ENCODE results near the gene MCM3AP. TPM values are rescaled to one million over a fixed set of nuclear protein-coding genes. Genes with fewer than 3 reads are reported as not detected.

Gene MCM3AP
- total and polyA plus RNA-seq, 9 of the 15 experiments (the other 6 are each of a cell fraction or from before 2014, with no cell fraction given) = 6.5 to 179 (median 69.6) TPM

DNA sequence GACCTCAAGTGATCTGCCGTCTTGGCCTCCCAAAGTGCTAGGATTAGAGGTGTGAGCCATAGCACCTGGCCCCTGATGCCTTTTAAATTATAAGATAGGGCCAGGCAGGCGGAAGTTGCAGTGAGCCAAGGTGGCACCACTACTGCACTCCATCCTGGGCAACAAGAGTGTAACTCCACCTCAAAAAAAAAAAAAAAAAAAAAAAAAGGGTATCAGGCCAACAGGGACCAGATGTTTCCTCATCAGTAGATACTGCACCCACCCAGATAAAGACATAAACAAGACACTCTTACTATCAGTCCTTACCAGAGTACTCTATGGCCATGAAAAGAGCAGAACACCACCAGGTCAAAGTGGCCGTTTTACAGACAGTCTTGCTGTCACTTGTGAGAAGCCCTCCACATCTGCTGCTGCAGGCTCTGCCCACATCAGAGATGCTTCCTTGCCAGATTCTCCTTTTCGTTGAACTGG, 35.0 kb upstream of the MCM3AP start (continued):
- TF ChIP-seq, protein P1, sequence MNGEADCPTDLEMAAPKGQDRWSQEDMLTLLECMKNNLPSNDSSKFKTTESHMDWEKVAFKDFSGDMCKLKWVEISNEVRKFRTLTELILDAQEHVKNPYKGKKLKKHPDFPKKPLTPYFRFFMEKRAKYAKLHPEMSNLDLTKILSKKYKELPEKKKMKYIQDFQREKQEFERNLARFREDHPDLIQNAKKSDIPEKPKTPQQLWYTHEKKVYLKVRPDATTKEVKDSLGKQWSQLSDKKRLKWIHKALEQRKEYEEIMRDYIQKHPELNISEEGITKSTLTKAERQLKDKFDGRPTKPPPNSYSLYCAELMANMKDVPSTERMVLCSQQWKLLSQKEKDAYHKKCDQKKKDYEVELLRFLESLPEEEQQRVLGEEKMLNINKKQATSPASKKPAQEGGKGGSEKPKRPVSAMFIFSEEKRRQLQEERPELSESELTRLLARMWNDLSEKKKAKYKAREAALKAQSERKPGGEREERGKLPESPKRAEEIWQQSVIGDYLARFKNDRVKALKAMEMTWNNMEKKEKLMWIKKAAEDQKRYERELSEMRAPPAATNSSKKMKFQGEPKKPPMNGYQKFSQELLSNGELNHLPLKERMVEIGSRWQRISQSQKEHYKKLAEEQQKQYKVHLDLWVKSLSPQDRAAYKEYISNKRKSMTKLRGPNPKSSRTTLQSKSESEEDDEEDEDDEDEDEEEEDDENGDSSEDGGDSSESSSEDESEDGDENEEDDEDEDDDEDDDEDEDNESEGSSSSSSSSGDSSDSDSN (IDR thresholded peaks at IDR 0.05; ENCODE audit: borderline replicate concordance in 1 of 2, low read depth in 2 of 2, low read length in 2 of 2) = no peak
- TF ChIP-seq KDM4B (IDR thresholded peaks at IDR 0.05; ENCODE audit: borderline replicate concordance in 2 of 2, low read depth in 1 of 2) (no peak), ZNF146 (CRISPR knock-in tag; IDR thresholded peaks at IDR 0.05; ENCODE audit: unreplicated experiment) (no peak), PYGO2 (tag; IDR thresholded peaks at IDR 0.05) (peak; percentile 91), ZNF3 (CRISPR knock-in tag; IDR thresholded peaks at IDR 0.05) (no peak), MTA2 (IDR thresholded peaks at IDR 0.05; ENCODE audit: low read depth) (peak; percentile 100), DNMT1 (IDR thresholded peaks at IDR 0.05) (no peak), CHD4 (IDR thresholded peaks at IDR 0.05; ENCODE audit: insufficient read depth, insufficient replicate concordance, low read depth, low read length, poor library complexity, severe bottlenecking) (no peak)
- TF ChIP-seq, protein P2, sequence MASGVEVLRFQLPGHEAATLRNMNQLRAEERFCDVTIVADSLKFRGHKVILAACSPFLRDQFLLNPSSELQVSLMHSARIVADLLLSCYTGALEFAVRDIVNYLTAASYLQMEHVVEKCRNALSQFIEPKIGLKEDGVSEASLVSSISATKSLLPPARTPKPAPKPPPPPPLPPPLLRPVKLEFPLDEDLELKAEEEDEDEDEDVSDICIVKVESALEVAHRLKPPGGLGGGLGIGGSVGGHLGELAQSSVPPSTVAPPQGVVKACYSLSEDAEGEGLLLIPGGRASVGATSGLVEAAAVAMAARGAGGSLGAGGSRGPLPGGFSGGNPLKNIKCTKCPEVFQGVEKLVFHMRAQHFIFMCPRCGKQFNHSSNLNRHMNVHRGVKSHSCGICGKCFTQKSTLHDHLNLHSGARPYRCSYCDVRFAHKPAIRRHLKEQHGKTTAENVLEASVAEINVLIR (CRISPR knock-in tag; IDR thresholded peaks at IDR 0.05) = no peak
- TF ChIP-seq, protein P3, sequence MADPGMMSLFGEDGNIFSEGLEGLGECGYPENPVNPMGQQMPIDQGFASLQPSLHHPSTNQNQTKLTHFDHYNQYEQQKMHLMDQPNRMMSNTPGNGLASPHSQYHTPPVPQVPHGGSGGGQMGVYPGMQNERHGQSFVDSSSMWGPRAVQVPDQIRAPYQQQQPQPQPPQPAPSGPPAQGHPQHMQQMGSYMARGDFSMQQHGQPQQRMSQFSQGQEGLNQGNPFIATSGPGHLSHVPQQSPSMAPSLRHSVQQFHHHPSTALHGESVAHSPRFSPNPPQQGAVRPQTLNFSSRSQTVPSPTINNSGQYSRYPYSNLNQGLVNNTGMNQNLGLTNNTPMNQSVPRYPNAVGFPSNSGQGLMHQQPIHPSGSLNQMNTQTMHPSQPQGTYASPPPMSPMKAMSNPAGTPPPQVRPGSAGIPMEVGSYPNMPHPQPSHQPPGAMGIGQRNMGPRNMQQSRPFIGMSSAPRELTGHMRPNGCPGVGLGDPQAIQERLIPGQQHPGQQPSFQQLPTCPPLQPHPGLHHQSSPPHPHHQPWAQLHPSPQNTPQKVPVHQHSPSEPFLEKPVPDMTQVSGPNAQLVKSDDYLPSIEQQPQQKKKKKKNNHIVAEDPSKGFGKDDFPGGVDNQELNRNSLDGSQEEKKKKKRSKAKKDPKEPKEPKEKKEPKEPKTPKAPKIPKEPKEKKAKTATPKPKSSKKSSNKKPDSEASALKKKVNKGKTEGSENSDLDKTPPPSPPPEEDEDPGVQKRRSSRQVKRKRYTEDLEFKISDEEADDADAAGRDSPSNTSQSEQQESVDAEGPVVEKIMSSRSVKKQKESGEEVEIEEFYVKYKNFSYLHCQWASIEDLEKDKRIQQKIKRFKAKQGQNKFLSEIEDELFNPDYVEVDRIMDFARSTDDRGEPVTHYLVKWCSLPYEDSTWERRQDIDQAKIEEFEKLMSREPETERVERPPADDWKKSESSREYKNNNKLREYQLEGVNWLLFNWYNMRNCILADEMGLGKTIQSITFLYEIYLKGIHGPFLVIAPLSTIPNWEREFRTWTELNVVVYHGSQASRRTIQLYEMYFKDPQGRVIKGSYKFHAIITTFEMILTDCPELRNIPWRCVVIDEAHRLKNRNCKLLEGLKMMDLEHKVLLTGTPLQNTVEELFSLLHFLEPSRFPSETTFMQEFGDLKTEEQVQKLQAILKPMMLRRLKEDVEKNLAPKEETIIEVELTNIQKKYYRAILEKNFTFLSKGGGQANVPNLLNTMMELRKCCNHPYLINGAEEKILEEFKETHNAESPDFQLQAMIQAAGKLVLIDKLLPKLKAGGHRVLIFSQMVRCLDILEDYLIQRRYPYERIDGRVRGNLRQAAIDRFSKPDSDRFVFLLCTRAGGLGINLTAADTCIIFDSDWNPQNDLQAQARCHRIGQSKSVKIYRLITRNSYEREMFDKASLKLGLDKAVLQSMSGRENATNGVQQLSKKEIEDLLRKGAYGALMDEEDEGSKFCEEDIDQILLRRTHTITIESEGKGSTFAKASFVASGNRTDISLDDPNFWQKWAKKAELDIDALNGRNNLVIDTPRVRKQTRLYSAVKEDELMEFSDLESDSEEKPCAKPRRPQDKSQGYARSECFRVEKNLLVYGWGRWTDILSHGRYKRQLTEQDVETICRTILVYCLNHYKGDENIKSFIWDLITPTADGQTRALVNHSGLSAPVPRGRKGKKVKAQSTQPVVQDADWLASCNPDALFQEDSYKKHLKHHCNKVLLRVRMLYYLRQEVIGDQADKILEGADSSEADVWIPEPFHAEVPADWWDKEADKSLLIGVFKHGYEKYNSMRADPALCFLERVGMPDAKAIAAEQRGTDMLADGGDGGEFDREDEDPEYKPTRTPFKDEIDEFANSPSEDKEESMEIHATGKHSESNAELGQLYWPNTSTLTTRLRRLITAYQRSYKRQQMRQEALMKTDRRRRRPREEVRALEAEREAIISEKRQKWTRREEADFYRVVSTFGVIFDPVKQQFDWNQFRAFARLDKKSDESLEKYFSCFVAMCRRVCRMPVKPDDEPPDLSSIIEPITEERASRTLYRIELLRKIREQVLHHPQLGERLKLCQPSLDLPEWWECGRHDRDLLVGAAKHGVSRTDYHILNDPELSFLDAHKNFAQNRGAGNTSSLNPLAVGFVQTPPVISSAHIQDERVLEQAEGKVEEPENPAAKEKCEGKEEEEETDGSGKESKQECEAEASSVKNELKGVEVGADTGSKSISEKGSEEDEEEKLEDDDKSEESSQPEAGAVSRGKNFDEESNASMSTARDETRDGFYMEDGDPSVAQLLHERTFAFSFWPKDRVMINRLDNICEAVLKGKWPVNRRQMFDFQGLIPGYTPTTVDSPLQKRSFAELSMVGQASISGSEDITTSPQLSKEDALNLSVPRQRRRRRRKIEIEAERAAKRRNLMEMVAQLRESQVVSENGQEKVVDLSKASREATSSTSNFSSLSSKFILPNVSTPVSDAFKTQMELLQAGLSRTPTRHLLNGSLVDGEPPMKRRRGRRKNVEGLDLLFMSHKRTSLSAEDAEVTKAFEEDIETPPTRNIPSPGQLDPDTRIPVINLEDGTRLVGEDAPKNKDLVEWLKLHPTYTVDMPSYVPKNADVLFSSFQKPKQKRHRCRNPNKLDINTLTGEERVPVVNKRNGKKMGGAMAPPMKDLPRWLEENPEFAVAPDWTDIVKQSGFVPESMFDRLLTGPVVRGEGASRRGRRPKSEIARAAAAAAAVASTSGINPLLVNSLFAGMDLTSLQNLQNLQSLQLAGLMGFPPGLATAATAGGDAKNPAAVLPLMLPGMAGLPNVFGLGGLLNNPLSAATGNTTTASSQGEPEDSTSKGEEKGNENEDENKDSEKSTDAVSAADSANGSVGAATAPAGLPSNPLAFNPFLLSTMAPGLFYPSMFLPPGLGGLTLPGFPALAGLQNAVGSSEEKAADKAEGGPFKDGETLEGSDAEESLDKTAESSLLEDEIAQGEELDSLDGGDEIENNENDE (IDR thresholded peaks at IDR 0.05; ENCODE audit: low read depth, low read length) = no peak
- TF ChIP-seq, protein P4, sequence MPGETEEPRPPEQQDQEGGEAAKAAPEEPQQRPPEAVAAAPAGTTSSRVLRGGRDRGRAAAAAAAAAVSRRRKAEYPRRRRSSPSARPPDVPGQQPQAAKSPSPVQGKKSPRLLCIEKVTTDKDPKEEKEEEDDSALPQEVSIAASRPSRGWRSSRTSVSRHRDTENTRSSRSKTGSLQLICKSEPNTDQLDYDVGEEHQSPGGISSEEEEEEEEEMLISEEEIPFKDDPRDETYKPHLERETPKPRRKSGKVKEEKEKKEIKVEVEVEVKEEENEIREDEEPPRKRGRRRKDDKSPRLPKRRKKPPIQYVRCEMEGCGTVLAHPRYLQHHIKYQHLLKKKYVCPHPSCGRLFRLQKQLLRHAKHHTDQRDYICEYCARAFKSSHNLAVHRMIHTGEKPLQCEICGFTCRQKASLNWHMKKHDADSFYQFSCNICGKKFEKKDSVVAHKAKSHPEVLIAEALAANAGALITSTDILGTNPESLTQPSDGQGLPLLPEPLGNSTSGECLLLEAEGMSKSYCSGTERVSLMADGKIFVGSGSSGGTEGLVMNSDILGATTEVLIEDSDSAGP (CRISPR knock-in tag; IDR thresholded peaks at IDR 0.05) = no peak

All from K562 (cell line).